Stimulated activated CD4-positive, alpha-beta T cell treated with anti-CD3 and anti-CD28 coated beads, Interleukin-1b, Interleukin-23, amount 100 ng/mL, for 4 hours (primary cell): ENCODE results near the gene SOX5.

Experiments
- DNase-seq, 2 donors: peaks; one replicate each; pipeline ENCODE4 v3.0.0-alpha.2; 2020; ENCODE audit warnings: low read depth in 2 of 2

The SOX5 gene

DNA sequence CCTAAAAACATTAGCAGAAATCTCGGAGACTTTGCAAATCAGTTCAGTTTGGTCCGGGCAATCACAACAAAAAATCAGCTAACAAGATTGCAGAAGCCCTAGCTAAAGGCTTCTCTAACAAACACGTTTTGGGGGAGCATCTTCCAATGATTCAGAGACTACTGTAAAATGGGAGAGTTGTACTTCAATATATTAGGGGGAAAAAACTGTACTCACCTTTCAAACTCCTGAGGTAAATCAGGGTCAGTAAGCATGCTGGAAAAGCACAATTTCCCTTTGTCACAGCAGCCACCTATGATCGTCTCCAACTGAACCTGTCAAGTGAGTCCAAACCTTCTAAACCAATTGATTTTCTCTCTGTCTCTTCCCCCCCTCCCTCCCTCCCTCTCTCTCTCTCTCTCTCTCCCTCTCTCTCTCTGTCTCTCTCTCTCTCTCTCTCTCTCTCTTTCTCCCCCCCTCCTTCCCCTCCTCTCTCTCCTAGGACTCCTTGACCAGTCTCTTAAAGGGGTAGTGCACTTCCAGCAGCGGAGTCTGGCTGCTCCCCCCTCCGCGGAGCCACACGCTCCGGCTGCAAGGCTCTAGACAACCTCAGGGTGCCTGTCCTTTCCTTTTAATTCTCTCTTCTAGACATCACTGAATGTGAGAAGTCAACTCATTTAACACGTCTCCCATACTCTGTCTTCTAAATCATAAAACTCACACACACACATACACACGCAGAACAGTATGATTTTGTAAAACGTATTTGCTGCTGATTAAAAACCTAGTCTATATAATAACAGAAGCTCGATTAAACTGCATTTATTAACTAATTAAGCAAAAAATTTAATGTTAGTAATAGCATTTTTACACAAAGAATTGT is at the start of gene SOX5:
Gene SOX5 (minus strand): TSS at position 323 of the 862 bp plus-strand sequence. CDS start 69 bp downstream, at position 254.
- no peak for DNase-seq

- no peak for DNase-seq
Measured at GRCh38 chr12:23987046-23987445, 37.6 kb upstream of the SOX5 start.

DNA sequence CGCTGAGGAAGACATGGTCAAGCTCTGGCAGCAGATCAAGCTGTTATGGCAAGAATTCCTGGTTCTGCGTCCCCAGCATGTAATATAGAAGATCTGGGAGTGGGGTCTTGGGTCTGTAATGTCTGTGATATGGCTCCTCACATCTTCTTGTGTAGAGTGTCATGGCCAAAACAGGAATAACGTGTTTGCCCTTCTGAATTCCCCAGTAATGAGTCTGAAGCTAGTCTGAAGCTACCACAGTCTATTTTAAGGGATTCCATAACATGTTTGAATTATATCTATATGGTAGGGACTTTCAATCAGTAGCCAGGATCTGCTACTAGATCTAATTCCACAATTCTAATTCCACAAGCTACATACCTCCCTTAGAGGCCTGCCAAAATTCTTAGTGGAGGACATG is 31.4 kb upstream of the SOX5 start:
- DNase-seq: no peak

DNA sequence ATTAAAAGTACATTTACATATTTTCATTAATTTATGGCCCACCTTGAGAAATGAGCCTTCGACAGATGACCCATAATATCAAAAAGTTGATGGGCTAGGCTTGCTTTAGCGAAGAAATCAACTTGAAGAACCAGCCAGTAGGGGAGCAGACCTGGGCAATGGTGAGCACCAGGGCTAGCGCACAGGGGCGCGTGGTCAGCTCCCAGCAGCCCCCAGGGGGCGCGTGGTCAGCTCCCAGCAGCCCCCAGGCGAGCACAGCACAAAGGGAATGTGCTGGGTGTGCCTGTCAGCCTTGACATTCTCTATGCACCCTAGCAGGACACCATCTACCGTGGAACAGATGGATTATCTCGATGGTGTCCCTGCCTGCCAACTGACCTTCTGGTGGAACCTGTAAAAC is 15.3 kb upstream of the SOX5 start:
- DNase-seq: no peak

GRCh38 chr12:23959826-23960225 is 10.4 kb upstream of the SOX5 start:
- DNase-seq: no peak

DNA sequence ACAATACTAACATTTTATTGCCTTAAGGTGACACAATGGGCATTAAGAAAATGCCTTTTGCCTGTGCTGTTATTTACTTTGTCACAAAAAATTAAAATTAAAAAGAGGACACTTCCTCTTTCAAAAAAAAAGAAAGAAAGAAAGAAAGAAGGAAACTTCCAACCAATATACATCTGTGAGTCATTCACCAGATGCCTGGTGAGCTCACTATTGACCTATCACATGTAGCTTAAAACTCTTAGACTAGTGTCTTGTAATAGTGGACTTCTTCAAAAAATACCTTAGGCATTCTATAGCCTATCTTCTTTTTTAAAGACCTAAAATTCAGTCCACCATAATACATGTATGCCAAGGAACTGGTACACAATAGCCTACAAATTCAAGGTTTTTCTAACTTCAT is 4.9 kb upstream of the SOX5 start:
- DNase-seq: no peak

GRCh38 chr12:23952071-23952470 is 2.6 kb upstream of the SOX5 start:
- no peak for DNase-seq

GRCh38 chr12:23950775-23951451 is 1.4 kb upstream of the SOX5 start:
- DNase-seq: no peak

GRCh38 chr12:23950210-23950774 is 822 bp upstream of the SOX5 start:
- no peak for DNase-seq

- DNase-seq: no peak
Measured at GRCh38 chr12:23948291-23948690, 1.2 kb downstream of the SOX5 start.

GRCh38 chr12:23947395-23947794 is 2.1 kb downstream of the SOX5 start:
- DNase-seq: no peak

DNA sequence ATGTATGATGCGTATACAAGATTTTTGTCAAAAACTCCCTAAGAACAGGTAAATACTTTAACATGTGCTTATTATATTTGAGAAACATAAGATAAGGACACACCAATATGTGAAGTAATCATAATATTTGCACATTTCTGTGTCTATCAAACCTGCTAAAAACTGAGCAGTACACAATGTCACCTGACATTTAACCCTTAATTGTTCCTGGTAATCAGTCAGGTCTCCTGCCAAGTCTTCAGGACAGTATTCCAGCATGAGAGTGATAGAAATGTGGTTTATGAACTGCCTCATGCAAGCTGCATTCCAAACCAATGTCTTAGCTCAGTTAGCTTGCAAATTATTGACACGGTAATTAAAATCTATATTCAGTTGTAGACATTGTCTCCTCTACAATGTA is 4.2 kb downstream of the SOX5 start:
- no peak for DNase-seq

DNA sequence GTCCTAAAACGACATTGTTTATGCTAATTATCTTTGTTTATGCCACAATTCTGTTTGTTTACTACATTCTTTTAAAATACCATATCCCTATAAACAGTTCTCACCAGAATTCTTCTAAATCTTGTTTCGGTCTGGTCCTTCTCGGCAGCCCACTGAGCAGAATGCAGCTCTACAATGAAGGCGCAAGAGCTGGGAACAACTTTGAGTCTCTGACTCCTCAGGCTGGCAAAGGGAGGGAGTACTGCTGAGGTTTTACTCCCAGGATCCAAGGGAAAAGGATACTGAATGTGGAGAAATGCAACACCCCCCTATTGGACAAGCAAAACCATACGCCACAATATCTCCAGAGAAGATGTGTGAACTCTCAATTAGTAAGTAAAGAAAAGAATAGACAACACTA is 5.4 kb downstream of the SOX5 start:
- no peak for DNase-seq

DNA sequence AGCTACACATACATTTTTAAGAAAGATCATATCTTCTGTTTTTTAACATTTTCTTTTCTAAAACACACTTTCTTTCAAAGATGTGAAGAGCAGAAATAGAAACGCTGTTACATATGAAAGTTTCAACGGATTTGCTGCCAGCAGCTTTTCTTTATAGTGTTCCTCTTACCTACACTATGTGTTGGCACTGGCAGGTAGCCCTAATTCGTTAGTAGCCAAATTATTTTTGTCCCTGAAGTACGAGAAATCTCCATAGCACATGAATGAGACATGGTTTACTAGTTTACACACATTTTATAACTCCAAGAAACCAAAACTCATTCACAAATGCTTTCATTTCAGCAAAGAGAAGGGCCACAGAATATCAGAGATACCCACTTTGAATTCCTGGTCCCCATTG is 6.6 kb downstream of the SOX5 start:
- no peak for DNase-seq

DNA sequence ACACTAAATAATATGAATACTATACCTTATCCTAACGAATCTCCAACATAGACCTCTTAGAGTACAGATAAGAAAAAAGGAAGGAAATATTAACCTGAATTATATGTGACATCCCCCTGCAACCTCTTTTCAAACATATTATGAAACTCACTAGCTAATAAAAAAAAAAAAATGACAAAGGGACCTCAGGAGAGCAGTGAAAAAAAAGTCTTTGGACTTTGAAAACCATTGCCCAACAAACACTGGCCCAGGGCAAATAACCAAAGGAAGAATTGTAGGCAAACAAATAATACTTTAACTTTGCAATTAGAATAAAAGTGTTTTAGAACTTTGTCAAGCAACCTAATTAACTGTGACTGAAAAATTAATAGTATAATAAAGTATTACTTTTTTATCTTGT is 7.7 kb downstream of the SOX5 start:
- DNase-seq: no peak

DNA sequence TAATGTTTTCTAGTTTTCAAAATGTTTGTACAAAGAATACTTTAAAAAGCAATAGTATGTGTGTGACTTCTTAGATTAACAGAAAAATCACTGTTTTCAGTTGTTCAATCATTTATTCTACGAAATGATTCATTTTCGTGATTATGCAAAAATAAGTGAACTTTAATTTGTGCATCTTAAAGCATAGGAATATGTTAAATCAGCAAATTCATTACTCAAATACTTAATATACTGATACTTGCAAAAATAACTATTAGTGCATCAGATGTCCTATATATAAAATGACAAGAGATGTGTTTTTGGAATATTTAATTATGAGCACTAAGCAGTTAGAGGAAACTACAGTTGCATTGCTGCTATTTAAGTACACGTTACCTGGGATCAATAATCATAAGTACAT is 11.0 kb downstream of the SOX5 start:
- DNase-seq: no peak

DNA sequence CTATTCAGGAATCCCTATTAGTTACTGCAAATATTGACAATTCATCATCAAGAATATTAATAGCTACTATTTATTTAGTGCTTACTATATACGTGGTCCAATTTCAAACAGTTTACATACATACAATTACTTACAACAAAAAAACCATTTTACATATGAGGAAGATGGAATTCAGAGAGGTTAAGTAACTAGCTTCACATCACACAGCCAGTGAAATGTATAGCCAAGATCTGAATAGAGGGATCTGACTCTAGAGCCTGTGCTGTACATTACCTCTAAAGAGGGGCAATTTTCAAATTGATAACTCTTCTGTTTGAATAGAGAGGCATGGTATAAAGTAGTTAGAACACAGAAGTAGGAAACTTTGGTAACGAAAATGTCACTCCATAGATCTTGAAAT is 18.3 kb downstream of the SOX5 start:
- no peak for DNase-seq

- DNase-seq: no peak
Measured at GRCh38 chr12:23930599-23930998, 18.9 kb downstream of the SOX5 start.

GRCh38 chr12:23929906-23930305 is 19.6 kb downstream of the SOX5 start:
- DNase-seq: no peak

DNA sequence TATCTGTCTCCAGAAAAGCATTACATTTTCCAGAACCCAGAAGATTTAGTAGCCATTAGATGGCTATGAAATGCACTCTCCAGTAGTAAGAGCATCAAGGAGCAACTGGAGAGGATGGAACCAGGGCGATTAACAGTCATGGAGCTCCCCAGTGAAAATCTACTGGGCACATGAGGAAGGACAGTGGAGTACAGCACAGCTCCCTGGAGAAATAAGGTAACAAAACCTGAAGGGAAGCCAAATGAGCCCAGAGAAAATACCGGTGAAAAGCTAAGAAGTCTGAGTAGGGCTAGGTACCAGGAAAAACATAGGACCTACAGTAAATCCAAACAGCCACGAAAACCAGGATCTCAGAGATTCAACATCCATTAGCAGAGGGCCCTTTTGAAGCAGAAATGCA is 21.6 kb downstream of the SOX5 start:
- DNase-seq: no peak

GRCh38 chr12:23921099-23921856 is 28.2 kb downstream of the SOX5 start:
- DNase-seq: no peak

DNA sequence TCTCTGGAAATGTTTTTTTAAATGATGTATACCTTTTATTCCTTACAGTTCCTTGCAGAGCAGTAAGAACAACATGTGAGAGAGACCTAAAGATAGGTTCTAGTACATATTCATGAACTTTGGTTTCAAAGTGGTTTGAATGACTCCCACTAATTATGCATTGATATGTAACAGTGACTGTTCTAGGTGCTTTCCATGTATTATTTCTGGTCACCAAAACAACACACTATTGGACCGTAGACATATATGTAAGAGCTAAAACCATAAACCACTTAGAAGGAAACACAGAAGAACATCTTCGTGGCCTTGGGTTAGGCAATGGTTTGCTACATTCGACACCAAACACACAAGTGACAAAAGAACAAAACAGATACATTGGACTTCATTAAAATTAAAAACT is 37.9 kb downstream of the SOX5 start:
- DNase-seq: no peak
